Measurements from ENCODE around the gene POC1A. TPM values are rescaled to one million over a fixed set of nuclear protein-coding genes. Genes with fewer than 3 reads are reported as not detected.
A peak's percentile ranks its signal among the peaks of the same experiment; 100 is the strongest.

The POC1A gene
- total RNA-seq, 1 experiment from 2014 or later: 32.2 TPM

DNA sequence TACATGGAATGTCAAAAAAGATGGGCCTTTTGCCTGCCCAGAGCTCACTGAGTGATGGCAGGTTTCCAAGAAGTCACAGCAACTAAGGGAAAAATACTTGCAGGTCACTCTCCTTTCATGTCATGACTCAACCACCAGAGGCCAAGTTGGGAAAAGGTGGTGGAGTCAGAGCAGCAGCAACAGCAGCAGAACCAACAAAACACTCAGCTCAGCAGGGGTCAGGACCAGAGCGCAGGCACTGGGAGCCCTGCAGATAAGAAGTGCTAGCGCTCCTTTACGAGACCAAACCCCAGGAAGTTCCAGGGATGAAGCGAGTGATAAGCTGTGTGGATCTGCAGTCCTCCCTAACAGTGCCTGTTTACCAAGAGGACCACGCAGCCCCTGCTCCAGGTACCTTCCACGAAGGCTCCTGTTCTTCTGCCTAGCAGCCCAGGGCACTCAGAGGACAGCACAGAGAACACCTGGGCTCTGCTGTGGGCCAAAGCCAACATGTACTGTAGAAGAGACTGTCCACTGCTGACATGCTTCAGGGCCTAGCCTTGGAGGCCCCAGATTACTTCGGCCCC, 26.0 kb downstream of the POC1A start:
- Mint-ChIP-seq H3K4me1 (ENCODE audit: low read depth, unreplicated experiment) (no peaks in the 10 kb centered on the region), H3K27me3 (ENCODE audit: insufficient read depth, unreplicated experiment) (no peaks in the 10 kb centered on the region), H3K36me3 (ENCODE audit: insufficient read depth, unreplicated experiment) (peaks cover 17% of the 10 kb centered on the region), H3K4me3 (ENCODE audit: unreplicated experiment) (no peak overlapping the region), H3K9me3 (ENCODE audit: unreplicated experiment) (no peaks in the 10 kb centered on the region), H3K27ac (ENCODE audit: unreplicated experiment) (no peak overlapping the region)
- H3K4me1 ChIP-seq: no peaks in the 10 kb centered on the region
- H3K36me3 ChIP-seq (ENCODE audit: control insufficient read depth, insufficient read depth, low read length): no peaks in the 10 kb centered on the region; the same call in 1 of the 2 replicates
- TF ChIP-seq, protein P1, sequence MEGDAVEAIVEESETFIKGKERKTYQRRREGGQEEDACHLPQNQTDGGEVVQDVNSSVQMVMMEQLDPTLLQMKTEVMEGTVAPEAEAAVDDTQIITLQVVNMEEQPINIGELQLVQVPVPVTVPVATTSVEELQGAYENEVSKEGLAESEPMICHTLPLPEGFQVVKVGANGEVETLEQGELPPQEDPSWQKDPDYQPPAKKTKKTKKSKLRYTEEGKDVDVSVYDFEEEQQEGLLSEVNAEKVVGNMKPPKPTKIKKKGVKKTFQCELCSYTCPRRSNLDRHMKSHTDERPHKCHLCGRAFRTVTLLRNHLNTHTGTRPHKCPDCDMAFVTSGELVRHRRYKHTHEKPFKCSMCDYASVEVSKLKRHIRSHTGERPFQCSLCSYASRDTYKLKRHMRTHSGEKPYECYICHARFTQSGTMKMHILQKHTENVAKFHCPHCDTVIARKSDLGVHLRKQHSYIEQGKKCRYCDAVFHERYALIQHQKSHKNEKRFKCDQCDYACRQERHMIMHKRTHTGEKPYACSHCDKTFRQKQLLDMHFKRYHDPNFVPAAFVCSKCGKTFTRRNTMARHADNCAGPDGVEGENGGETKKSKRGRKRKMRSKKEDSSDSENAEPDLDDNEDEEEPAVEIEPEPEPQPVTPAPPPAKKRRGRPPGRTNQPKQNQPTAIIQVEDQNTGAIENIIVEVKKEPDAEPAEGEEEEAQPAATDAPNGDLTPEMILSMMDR (IDR thresholded peaks at IDR 0.05; ENCODE audit: insufficient read depth in 1 of 2, low read depth in 1 of 2, low read length in 1 of 2, severe bottlenecking in 1 of 2, unreplicated experiment in 1 of 2): no peak
- ChIA-PET POLR2A (interaction anchor here (1.1 kb wide), 1 partner anchor 49 kb away, joined by 5 read pairs; no protein-coding TSS in a partner anchor), CTCF (no interaction called here)
- H3K4me3 ChIP-seq (ENCODE audit: low read depth, low read length): no peak overlapping the region
- peak; percentile 36 to 50 for DNase-seq
- H3K27me3 ChIP-seq (replicated peaks; ENCODE audit: control insufficient read depth, insufficient read depth, low read length): no peaks in the 10 kb centered on the region
- no TSS peak for BruUV-seq (replicated peaks)
- intact Hi-C loops (cut with micrococcal nuclease; ENCODE audit: unreplicated experiment): no loop called here
- H3K9me3 ChIP-seq: no peaks in the 10 kb centered on the region

DNA sequence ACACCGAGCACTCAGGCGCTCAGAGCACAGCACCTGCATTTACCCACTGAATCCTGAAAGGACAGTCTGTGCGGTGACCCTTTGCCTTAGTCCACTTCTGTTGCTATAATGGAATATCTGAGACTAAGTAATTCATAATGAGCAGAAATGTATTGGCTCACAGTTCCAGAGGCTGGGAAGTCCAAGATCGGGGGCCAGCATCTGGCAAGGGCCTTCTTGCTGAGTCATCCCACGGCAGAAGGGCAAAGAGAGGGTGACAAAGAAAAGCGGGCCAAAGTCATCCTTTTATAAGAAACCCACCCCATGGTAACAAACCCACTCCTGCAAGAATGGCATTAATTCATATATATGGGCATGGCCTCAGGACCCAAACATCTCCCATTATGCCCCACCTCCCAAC, 27.7 kb downstream of the POC1A start:
- CTCF ChIA-PET: no interaction called here

DNA sequence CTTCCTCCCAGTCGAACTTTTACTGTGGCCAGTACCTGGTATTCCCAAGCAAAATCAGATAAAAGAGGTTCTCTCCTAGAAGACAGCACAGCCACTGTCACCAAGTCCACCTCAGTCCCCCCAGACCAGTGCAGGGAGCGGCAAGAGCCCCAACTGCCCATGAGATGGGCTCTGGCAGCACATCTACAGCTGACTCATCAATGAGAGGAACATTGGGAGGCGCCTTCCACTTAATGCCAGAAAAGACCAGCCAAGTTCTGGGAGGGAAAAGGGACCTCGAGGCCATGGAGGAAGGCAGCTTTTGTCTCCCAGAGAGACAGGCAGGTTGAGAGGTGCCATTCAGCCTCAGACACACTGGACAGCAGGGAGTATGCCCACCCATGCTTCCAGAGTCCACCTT, 28.2 kb downstream of the POC1A start:
- H3K4me1 ChIP-seq: peaks cover 3% of the 10 kb centered on the region; the same call in 1 of the 2 replicates
- H3K9me3 ChIP-seq: no peaks in the 10 kb centered on the region
- CTCF ChIA-PET: no interaction called here
- Mint-ChIP-seq H3K27me3 (ENCODE audit: insufficient read depth, unreplicated experiment) (no peaks in the 10 kb centered on the region), H3K4me1 (ENCODE audit: low read depth, unreplicated experiment) (no peaks in the 10 kb centered on the region), H3K9me3 (ENCODE audit: unreplicated experiment) (no peaks in the 10 kb centered on the region), H3K36me3 (ENCODE audit: insufficient read depth, unreplicated experiment) (peaks cover 20% of the 10 kb centered on the region), H3K4me3 (ENCODE audit: unreplicated experiment) (no peak overlapping the region), H3K27ac (ENCODE audit: unreplicated experiment) (no peak overlapping the region)
- H3K36me3 ChIP-seq (ENCODE audit: control insufficient read depth, insufficient read depth, low read length): peaks cover 2% of the 10 kb centered on the region
- no peaks in the 10 kb centered on the region for H3K27me3 ChIP-seq (replicated peaks; ENCODE audit: control insufficient read depth, insufficient read depth, low read length)
- TF ChIP-seq, protein P1 (IDR thresholded peaks at IDR 0.05; ENCODE audit: insufficient read depth in 1 of 2, low read depth in 1 of 2, low read length in 1 of 2, severe bottlenecking in 1 of 2, unreplicated experiment in 1 of 2): no peak
- POLR2A ChIA-PET: no interaction called here
- intact Hi-C loops (cut with micrococcal nuclease; ENCODE audit: unreplicated experiment): no loop called here
- no peak overlapping the region for H3K4me3 ChIP-seq (ENCODE audit: low read depth, low read length)
- no peak for DNase-seq
- no TSS peak for BruUV-seq (replicated peaks)

More for the DNA sequence above, 27.7 kb downstream of the POC1A start:
- Histone ChIP-seq H3K4me1 (no peaks in the 10 kb centered on the region), H3K27me3 (replicated peaks; ENCODE audit: control insufficient read depth, insufficient read depth, low read length) (no peaks in the 10 kb centered on the region), H3K36me3 (ENCODE audit: control insufficient read depth, insufficient read depth, low read length) (peaks cover 2% of the 10 kb centered on the region), H3K4me3 (ENCODE audit: low read depth, low read length) (no peak overlapping the region), H3K9me3 (no peaks in the 10 kb centered on the region)
- TF ChIP-seq, protein P1 (IDR thresholded peaks at IDR 0.05; ENCODE audit: insufficient read depth in 1 of 2, low read depth in 1 of 2, low read length in 1 of 2, severe bottlenecking in 1 of 2, unreplicated experiment in 1 of 2): no peak
- no peaks in the 10 kb centered on the region for H3K4me1 Mint-ChIP-seq (ENCODE audit: low read depth, unreplicated experiment)
- H3K27me3 Mint-ChIP-seq (ENCODE audit: insufficient read depth, unreplicated experiment): no peaks in the 10 kb centered on the region
- POLR2A ChIA-PET: no interaction called here
- peaks cover 17% of the 10 kb centered on the region for H3K36me3 Mint-ChIP-seq (ENCODE audit: insufficient read depth, unreplicated experiment)
- no peak overlapping the region for H3K4me3 Mint-ChIP-seq (ENCODE audit: unreplicated experiment)
- H3K9me3 Mint-ChIP-seq (ENCODE audit: unreplicated experiment): no peaks in the 10 kb centered on the region
- no TSS peak for BruUV-seq (replicated peaks)
- DNase-seq: no peak
- H3K27ac Mint-ChIP-seq (ENCODE audit: unreplicated experiment): no peak overlapping the region
- intact Hi-C loops (cut with micrococcal nuclease; ENCODE audit: unreplicated experiment): no loop called here

All from Caco-2 (cell line).